Neural progenitor cell (in vitro differentiated cells): Measurements from ENCODE around the gene DEDD. TPM values are rescaled to one million over a fixed set of nuclear protein-coding genes. Genes with fewer than 3 reads are reported as not detected.
A peak's percentile ranks its signal among the peaks of the same experiment; 100 is the strongest.

Source experiments
- DNase-seq: peaks from one replicate; pipeline ENCODE4 v3.0.0-alpha.2; 2016; ENCODE audit warnings: low spot score
- H2AFZ ChIP-seq: fragments of 200-600 bp; sonication (generic); replicated peaks from 2 replicates; pipeline ENCODE4 v1.6.1; 2016; ENCODE audit warnings: antibody characterized with exemption
- H3F3A ChIP-seq: fragments of 200-600 bp; sonication (generic); 2 replicates; pipeline ENCODE4 v1.6.1; 2016; ENCODE audit warnings: antibody characterized with exemption, low read depth
- H3K27ac ChIP-seq: fragments of 200-600 bp; sonication (generic); 2 replicates; pipeline ENCODE4 v1.5.1; 2016; ENCODE audit warnings: mild to moderate bottlenecking
- H3K27me3 ChIP-seq: fragments of 200-600 bp; sonication (generic); 2 replicates; pipeline ENCODE4 v1.6.1; 2016; ENCODE audit warnings: mild to moderate bottlenecking, moderate library complexity
- H3K36me3 ChIP-seq: fragments of 200-600 bp; sonication (generic); 2 replicates; pipeline ENCODE4 v1.5.1; 2016
- H3K4me1 ChIP-seq: fragments of 200-600 bp; sonication (generic); 2 replicates; pipeline ENCODE4 v1.6.1; 2016; ENCODE audit warnings: mixed run types
- H3K4me2 ChIP-seq: fragments of 200-600 bp; sonication (generic); 2 replicates; pipeline ENCODE4 v1.6.1; 2016
- H3K4me3 ChIP-seq: fragments of 200-600 bp; sonication (generic); 2 replicates; pipeline ENCODE4 v1.5.1; 2016
- H3K79me2 ChIP-seq: fragments of 200-600 bp; sonication (generic); 2 replicates; pipeline ENCODE4 v1.6.1; 2016; ENCODE audit warnings: low read depth
- H3K9ac ChIP-seq: fragments of 200-600 bp; sonication (generic); 2 replicates; pipeline ENCODE4 v1.6.1; 2016
- H3K9me3 ChIP-seq: fragments of 200-600 bp; sonication (generic); 2 replicates; pipeline ENCODE4 v1.5.1; 2016; ENCODE audit warnings: low read depth
- H4K20me1 ChIP-seq: fragments of 200-600 bp; sonication (generic); 2 replicates; pipeline ENCODE4 v1.6.1; 2016; ENCODE audit warnings: low read depth
- H3K27ac Mint-ChIP-seq: 3 replicates; pipeline ENCODE4 v1.8.0; 2021; ENCODE audit warnings: mixed read lengths
- H3K27me3 Mint-ChIP-seq: 2 replicates; pipeline ENCODE4 v1.8.0; 2022; ENCODE audit warnings: low read depth, mild to moderate bottlenecking, inconsistent platforms, moderate library complexity, mixed read lengths; ENCODE audit not compliant: insufficient read depth
- H3K36me3 Mint-ChIP-seq: 3 replicates; pipeline ENCODE4 v1.8.0; 2021; ENCODE audit warnings: mixed read lengths
- H3K4me1 Mint-ChIP-seq: 3 replicates; pipeline ENCODE4 v1.8.0; 2021; ENCODE audit warnings: mixed read lengths
- H3K4me3 Mint-ChIP-seq: 3 replicates; pipeline ENCODE4 v1.8.0; 2021; ENCODE audit warnings: mild to moderate bottlenecking, moderate library complexity, mixed read lengths
- H3K9me3 Mint-ChIP-seq: 3 replicates; pipeline ENCODE4 v1.8.0; 2020; ENCODE audit warnings: mixed read lengths
- EZH2 ChIP-seq: fragments of 200-600 bp; sonication (generic); IDR thresholded peaks from 2 replicates; pipeline ENCODE4 v1.6.1; 2017; ENCODE audit warnings: antibody characterized with exemption, mild to moderate bottlenecking, moderate library complexity
- EZH2phosphoT487 ChIP-seq: fragments of 200-600 bp; sonication (generic); IDR thresholded peaks from 2 replicates; pipeline ENCODE4 v1.6.1; 2017; ENCODE audit warnings: antibody characterized with exemption
- total RNA-seq: library from RNA; depleted of rRNA; stranded (reverse); fragments of >200 nt; gene quantifications from 2 replicates; pipeline ENCODE4 v1.2.3, GENCODE V29; 2015; ENCODE audit warnings: low replicate concordance
- TF ChIP-seq, protein P1 (sequence below): fragments of 200-600 bp; sonication (generic); IDR thresholded peaks from 2 replicates; pipeline ENCODE4 v1.5.1; 2017; ENCODE audit warnings: antibody characterized with exemption, mild to moderate bottlenecking

The DEDD gene
- total RNA-seq, 1 donor from 2014 or later: 29.7 TPM

DNA sequence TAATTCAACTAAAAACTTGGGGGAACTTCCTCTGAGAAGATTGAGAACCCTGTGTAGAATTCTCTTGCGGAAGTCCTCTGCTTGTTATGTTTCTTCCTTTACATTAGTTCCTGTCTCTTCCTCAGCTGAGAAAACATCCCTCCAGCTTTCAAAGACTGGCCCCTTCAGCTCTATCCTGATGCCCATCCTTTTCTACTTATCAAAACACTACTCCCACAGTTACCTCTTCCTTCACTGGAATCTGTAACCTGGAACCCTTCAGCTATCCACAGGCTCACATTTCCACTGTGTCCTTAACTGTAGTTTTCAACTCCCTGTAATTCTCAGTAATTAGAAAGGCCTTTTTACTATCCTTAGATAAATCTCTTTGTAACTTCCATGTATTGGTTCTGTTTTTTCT is 6.0 kb upstream of the DEDD start:
- H3K36me3 Mint-ChIP-seq: peaks cover 7% of the 10 kb centered on the region
- H3K4me3 Mint-ChIP-seq: no peak overlapping the region
- Histone ChIP-seq H2AFZ (no peak overlapping the region), H3K4me3 (no peak overlapping the region), H3K79me2 (peaks cover 19% of the 10 kb centered on the region), H4K20me1 (no peaks in the 10 kb centered on the region), H3K4me1 (no peaks in the 10 kb centered on the region), H3K9me3 (no peaks in the 10 kb centered on the region), H3K27me3 (no peaks in the 10 kb centered on the region), H3K27ac (no peak overlapping the region), H3K9ac (no peak overlapping the region), H3F3A (peaks cover 15% of the 10 kb centered on the region), H3K36me3 (no peaks in the 10 kb centered on the region), H3K4me2 (no peak overlapping the region)
- H3K9me3 Mint-ChIP-seq: no peaks in the 10 kb centered on the region
- TF ChIP-seq, protein P1, sequence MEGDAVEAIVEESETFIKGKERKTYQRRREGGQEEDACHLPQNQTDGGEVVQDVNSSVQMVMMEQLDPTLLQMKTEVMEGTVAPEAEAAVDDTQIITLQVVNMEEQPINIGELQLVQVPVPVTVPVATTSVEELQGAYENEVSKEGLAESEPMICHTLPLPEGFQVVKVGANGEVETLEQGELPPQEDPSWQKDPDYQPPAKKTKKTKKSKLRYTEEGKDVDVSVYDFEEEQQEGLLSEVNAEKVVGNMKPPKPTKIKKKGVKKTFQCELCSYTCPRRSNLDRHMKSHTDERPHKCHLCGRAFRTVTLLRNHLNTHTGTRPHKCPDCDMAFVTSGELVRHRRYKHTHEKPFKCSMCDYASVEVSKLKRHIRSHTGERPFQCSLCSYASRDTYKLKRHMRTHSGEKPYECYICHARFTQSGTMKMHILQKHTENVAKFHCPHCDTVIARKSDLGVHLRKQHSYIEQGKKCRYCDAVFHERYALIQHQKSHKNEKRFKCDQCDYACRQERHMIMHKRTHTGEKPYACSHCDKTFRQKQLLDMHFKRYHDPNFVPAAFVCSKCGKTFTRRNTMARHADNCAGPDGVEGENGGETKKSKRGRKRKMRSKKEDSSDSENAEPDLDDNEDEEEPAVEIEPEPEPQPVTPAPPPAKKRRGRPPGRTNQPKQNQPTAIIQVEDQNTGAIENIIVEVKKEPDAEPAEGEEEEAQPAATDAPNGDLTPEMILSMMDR: no peak
- TF ChIP-seq EZH2 (no peak), EZH2phosphoT487 (no peak)
- no peaks in the 10 kb centered on the region for H3K27me3 Mint-ChIP-seq
- no peak for DNase-seq
- no peak overlapping the region for H3K27ac Mint-ChIP-seq
- peaks cover 4% of the 10 kb centered on the region for H3K4me1 Mint-ChIP-seq

DNA sequence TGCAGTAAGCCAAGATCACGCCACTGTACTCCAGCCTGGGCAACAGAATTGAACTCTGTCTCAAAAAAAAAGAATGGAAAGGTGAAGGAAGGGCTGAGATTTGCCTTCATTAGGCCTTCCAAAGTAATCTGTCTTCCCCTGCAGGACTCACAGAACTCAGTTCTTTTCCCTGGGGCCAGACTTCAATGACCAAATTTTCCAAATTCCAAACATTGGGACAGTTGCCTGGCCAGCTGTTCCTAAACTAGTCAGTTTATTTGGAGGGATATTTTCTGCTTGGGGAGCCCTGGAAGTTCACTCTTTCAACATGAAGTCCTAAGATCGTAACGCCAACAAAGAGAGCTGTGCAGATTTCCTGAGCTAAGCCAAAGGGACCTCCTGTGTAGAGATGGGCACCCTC is 5.4 kb upstream of the DEDD start:
- H3K27ac Mint-ChIP-seq: no peak overlapping the region
- H3K27ac ChIP-seq: no peak overlapping the region

DNA sequence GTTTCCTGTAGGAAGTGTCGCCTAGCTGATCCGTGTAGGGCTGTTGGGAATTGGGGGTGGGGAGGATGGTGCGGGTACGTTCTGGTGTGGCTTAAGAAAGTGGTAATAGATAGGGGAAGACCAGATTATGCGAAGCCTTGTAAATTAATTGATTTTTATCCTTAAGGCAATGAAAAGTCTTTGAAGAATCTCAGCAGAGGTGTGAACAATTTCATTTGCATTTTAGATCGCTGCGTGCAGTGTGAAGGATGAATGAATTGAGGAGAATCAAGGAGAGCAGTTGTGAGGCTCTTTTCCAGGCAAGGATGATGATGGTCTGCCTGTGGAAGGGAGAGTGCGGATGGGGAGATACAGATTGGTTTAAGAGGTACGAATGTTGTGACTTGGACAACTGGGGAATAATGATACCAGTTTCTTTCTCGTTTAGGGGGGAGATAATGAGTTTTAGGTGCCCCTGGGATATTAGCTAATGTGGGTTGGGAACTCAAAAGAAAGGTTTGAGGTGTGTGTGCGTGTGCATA is 813 bp upstream of the DEDD start:
- H3K9ac ChIP-seq: peak overlapping the region; percentile 51
- H3K4me3 ChIP-seq: peak overlapping the region; percentile 77
- no peak for DNase-seq
- no peaks in the 10 kb centered on the region for H3K9me3 Mint-ChIP-seq
- peak overlapping the region; percentile 79 for H2AFZ ChIP-seq
- H3K4me3 Mint-ChIP-seq: no peak overlapping the region
- H3F3A ChIP-seq: peaks cover 38% of the 10 kb centered on the region
- H3K9me3 ChIP-seq: no peaks in the 10 kb centered on the region
- H3K4me1 Mint-ChIP-seq: peaks cover 25% of the 10 kb centered on the region
- no peak for TF ChIP-seq EZH2phosphoT487
- TF ChIP-seq EZH2: no peak
- TF ChIP-seq, protein P1: no peak
- no peak overlapping the region for H3K27ac Mint-ChIP-seq
- H3K36me3 ChIP-seq: no peaks in the 10 kb centered on the region
- no peaks in the 10 kb centered on the region for H3K27me3 Mint-ChIP-seq
- H3K36me3 Mint-ChIP-seq: peaks cover 13% of the 10 kb centered on the region
- peaks cover 7% of the 10 kb centered on the region for H4K20me1 ChIP-seq
- H3K27ac ChIP-seq: peak overlapping the region; percentile 98
- peak overlapping the region; percentile 90 for H3K4me2 ChIP-seq
- H3K4me1 ChIP-seq: peaks cover 20% of the 10 kb centered on the region
- peaks cover 58% of the 10 kb centered on the region for H3K79me2 ChIP-seq
- H3K27me3 ChIP-seq: no peaks in the 10 kb centered on the region

More for the DNA sequence above, 5.4 kb upstream of the DEDD start:
- no peak overlapping the region for H3K9ac ChIP-seq
- TF ChIP-seq EZH2: no peak
- TF ChIP-seq, protein P1: no peak
- no peak for TF ChIP-seq EZH2phosphoT487
- H3K4me2 ChIP-seq: no peak overlapping the region
- H3K27me3 Mint-ChIP-seq: no peaks in the 10 kb centered on the region
- no peaks in the 10 kb centered on the region for H3K4me1 ChIP-seq
- peaks cover 21% of the 10 kb centered on the region for H3K79me2 ChIP-seq
- no peaks in the 10 kb centered on the region for H3K9me3 Mint-ChIP-seq
- H3K36me3 Mint-ChIP-seq: peaks cover 7% of the 10 kb centered on the region
- H3F3A ChIP-seq: peaks cover 21% of the 10 kb centered on the region
- H3K27me3 ChIP-seq: no peaks in the 10 kb centered on the region
- no peak for DNase-seq
- peaks cover 4% of the 10 kb centered on the region for H3K4me1 Mint-ChIP-seq
- no peaks in the 10 kb centered on the region for H4K20me1 ChIP-seq
- H3K4me3 Mint-ChIP-seq: no peak overlapping the region
- H3K4me3 ChIP-seq: no peak overlapping the region
- no peaks in the 10 kb centered on the region for H3K9me3 ChIP-seq
- H3K36me3 ChIP-seq: no peaks in the 10 kb centered on the region
- H2AFZ ChIP-seq: no peak overlapping the region
